DOHH2 (cell line): ENCODE measurements around the gene MMP15.

Experiments used
- H3F3A ChIP-seq: fragments of 200-600 bp; sonication (generic), shearing (Covaris generic); 2 replicates; pipeline ENCODE4 v1.6.0; 2016; ENCODE audit warnings: antibody characterized with exemption, mild to moderate bottlenecking; ENCODE audit not compliant: control insufficient read depth, insufficient read depth
- H3K27ac ChIP-seq: fragments of 200-600 bp; sonication (generic); 2 replicates; pipeline ENCODE4 v1.5.1; 2014; ENCODE audit warnings: low read depth, mild to moderate bottlenecking, low read length, moderate library complexity
- H3K27me3 ChIP-seq: fragments of 200-600 bp; sonication (generic); 2 replicates; pipeline ENCODE4 v1.6.1; 2014; ENCODE audit warnings: mild to moderate bottlenecking, low read length, mixed read lengths; ENCODE audit not compliant: control insufficient read depth
- H3K36me3 ChIP-seq: fragments of 200-600 bp; sonication (generic); 2 replicates; pipeline ENCODE4 v1.6.1; 2014; ENCODE audit warnings: mild to moderate bottlenecking, low read length, moderate library complexity, mixed read lengths; ENCODE audit not compliant: control insufficient read depth
- H3K4me1 ChIP-seq: fragments of 200-600 bp; sonication (generic); 2 replicates; pipeline ENCODE4 v1.6.1; 2014; ENCODE audit warnings: mild to moderate bottlenecking, low read length, mixed read lengths; ENCODE audit not compliant: control insufficient read depth
- H3K4me2 ChIP-seq: fragments of 200-600 bp; sonication (generic); 2 replicates; pipeline ENCODE4 v1.6.0; 2014; ENCODE audit warnings: mild to moderate bottlenecking, low read length, moderate library complexity
- H3K4me3 ChIP-seq: fragments of 200-600 bp; sonication (generic); 2 replicates; pipeline ENCODE4 v1.5.1; 2014; ENCODE audit warnings: mild to moderate bottlenecking, low read length, mixed read lengths
- H3K79me2 ChIP-seq: fragments of 200-600 bp; sonication (generic); 2 replicates; pipeline ENCODE4 v1.6.1; 2014; ENCODE audit warnings: mild to moderate bottlenecking, low read length, mixed read lengths; ENCODE audit not compliant: control insufficient read depth
- H3K9me2 ChIP-seq: fragments of 200-600 bp; sonication (generic); replicated peaks from 2 replicates; pipeline ENCODE4 v1.6.1; 2014; ENCODE audit warnings: mild to moderate bottlenecking, low read length, mixed read lengths; ENCODE audit not compliant: control insufficient read depth
- H3K9me3 ChIP-seq: fragments of 200-600 bp; sonication (generic); 2 replicates; pipeline ENCODE4 v1.6.1; 2014; ENCODE audit warnings: antibody characterized with exemption, low read length, mixed read lengths; ENCODE audit not compliant: control insufficient read depth, insufficient read depth
- H4K20me1 ChIP-seq: fragments of 200-600 bp; sonication (generic); 2 replicates; pipeline ENCODE4 v1.6.0; 2014; ENCODE audit warnings: low read depth, mild to moderate bottlenecking, antibody characterized with exemption, low read length, moderate library complexity; ENCODE audit not compliant: control insufficient read depth, insufficient read depth
- EZH2phosphoT487 ChIP-seq: fragments of 200-600 bp; sonication (generic); IDR thresholded peaks from 2 replicates; pipeline ENCODE4 v1.6.1; 2017; ENCODE audit warnings: borderline replicate concordance, mild to moderate bottlenecking, antibody characterized with exemption, low read length, moderate library complexity, mixed read lengths
- TF ChIP-seq, protein P1 (sequence below): fragments of 200-600 bp; sonication (generic); IDR thresholded peaks from one replicate; pipeline ENCODE4 v1.5.1; 2014; ENCODE audit warnings: antibody characterized with exemption, mild to moderate bottlenecking, low read depth, low read length; ENCODE audit not compliant: poor library complexity, severe bottlenecking

Gene MMP15

GRCh38 chr16:58096249-58096648 is 70.7 kb downstream of the MMP15 start:
- Histone ChIP-seq H3K79me2 (no peaks in the 10 kb centered on the region), H3F3A (no peaks in the 10 kb centered on the region), H3K4me2 (no peak overlapping the region), H3K9me3 (no peaks in the 10 kb centered on the region), H3K27me3 (0 out of 2 replicates have a peak, but pooled peaks cover 2% of the 10 kb centered on the region), H3K27ac (no peak overlapping the region), H3K36me3 (no peaks in the 10 kb centered on the region), H4K20me1 (no peaks in the 10 kb centered on the region), H3K9me2 (no peaks in the 10 kb centered on the region), H3K4me3 (no peak overlapping the region), H3K4me1 (peaks cover 7% of the 10 kb centered on the region)
- TF ChIP-seq, protein P1, sequence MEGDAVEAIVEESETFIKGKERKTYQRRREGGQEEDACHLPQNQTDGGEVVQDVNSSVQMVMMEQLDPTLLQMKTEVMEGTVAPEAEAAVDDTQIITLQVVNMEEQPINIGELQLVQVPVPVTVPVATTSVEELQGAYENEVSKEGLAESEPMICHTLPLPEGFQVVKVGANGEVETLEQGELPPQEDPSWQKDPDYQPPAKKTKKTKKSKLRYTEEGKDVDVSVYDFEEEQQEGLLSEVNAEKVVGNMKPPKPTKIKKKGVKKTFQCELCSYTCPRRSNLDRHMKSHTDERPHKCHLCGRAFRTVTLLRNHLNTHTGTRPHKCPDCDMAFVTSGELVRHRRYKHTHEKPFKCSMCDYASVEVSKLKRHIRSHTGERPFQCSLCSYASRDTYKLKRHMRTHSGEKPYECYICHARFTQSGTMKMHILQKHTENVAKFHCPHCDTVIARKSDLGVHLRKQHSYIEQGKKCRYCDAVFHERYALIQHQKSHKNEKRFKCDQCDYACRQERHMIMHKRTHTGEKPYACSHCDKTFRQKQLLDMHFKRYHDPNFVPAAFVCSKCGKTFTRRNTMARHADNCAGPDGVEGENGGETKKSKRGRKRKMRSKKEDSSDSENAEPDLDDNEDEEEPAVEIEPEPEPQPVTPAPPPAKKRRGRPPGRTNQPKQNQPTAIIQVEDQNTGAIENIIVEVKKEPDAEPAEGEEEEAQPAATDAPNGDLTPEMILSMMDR: no peak
- no peak for TF ChIP-seq EZH2phosphoT487
